HG03558 (cell line): ENCODE data around the gene ERICH2.

Experiments
- ATAC-seq: cut with Tn5 transposase; IDR thresholded peaks from one replicate; pipeline ENCODE4 v1.9.1; 2021; ENCODE audit warnings: moderate number of reproducible peaks; ENCODE audit not compliant: unreplicated experiment; ENCODE audit errors: extremely low read depth

The ERICH2 gene

DNA sequence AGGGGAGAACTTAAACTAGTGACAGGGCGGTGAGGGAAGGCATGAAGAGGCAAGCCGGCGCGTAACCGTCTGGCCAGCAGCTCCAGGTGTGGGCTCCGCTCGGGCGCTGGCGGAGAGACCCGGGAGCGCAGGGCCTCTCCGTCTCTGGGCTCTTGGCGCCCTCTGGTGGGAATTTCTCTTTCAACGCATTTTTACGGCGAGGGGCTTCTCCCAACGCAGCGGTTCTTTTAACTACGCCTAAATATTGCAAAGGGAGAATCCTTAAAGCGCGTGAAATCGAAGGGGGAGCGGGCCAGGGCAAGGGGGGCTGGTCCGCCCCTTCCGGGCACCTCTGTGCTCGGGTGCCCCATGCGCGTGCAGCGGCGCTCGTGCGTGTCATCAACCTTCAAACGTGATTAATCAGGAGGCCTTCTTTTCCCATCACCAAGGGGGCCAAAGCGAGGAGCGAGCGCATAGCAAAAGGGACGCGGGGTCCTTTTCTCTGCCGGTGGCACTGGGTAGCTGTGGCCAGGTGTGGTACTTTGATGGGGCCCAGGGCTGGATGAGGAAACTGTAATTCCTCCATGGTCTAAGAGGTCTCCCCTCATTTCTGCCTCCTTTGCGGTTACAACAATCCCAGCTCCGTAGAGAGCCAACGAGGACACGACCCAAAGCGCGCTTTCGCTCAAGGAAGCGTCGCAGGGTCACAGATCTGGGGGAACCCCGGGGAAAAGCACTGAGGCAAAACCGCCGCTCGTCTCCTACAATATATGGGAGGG is 45.7 kb downstream of the ERICH2 start:
- ATAC-seq, result no peak

DNA sequence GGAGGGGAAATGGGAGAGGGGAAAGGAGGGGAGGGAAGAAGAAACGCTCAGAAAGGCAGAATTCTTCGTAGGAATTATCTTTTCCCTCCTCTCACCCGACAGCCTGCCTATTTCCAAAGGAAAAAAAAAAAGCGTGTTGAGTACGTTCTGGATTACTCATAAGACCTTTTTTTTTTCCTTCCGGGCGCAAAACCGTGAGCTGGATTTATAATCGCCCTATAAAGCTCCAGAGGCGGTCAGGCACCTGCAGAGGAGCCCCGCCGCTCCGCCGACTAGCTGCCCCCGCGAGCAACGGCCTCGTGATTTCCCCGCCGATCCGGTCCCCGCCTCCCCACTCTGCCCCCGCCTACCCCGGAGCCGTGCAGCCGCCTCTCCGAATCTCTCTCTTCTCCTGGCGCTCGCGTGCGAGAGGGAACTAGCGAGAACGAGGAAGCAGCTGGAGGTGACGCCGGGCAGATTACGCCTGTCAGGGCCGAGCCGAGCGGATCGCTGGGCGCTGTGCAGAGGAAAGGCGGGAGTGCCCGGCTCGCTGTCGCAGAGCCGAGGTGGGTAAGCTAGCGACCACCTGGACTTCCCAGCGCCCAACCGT is 46.4 kb downstream of the ERICH2 start, which contains the start of gene GAD1:
Gene GAD1, plus strand, starts transcription at position 384 of the 589 bp plus-strand sequence. CDS start 1,705 bp downstream, outside the sequence.
- no peak for ATAC-seq

DNA sequence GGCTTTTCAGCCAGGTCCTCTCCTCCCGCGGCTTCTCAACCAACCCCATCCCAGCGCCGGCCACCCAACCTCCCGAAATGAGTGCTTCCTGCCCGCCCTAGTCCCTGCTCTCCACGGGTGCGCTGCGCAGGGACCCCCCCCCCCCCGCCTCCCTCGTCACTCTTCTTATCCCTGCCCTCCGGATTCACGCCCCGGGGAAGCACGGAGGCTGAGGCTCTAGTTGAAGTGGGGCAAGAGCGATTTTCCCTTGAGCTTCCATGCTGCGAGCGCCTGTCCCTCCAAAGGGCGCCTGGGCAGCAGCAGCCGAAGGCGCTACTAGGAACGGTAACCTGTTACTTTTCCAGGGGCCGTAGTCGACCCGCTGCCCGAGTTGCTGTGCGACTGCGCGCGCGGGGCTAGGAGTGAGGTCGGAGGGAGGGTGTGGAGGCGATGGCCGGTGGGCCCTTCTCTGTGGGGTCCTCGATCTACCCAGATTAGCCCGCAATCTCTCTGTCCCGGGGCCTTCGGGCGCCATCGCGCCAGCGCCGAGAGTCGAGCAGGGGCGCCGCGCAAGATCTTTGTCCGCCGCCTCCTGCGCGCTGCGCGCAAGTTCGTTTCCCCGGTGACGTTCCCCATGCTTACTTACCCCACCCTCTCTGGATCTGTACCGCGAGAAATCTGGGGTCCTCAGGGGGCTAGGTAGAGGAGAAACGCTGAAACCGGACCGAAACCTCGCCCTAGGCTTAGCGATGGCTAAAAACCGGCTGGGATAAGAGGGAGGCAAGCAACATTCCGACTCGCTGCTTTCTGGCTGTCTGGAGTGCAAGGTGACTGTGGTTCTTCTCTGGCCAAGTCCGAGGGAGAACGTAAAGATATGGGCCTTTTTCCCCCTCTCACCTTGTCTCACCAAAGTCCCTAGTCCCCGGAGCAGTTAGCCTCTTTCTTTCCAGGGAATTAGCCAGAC is 47.2 kb downstream of the ERICH2 start:
- no peak for ATAC-seq

DNA sequence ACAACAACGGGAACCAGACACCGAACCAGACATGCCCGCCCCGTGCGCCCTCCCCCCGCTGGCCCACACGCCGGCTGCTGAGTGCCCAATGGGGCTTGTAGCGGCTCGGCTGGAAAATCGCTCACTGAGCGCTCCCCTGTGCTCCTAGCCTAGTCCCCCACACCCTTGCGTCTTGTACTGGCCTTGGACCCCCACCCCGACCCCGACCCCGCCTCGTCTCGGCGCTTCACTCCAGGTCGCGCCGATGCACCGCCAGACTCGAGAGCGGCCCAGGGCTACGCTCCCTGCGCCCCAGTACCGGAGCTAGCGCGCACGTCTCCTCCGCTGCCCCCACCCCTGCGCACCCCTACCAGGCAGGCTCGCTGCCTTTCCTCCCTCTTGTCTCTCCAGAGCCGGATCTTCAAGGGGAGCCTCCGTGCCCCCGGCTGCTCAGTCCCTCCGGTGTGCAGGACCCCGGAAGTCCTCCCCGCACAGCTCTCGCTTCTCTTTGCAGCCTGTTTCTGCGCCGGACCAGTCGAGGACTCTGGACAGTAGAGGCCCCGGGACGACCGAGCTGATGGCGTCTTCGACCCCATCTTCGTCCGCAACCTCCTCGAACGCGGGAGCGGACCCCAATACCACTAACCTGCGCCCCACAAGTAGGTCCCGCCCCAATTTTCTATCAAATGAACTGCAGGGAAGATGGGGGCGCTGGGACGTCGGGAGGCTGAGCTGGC is 48.0 kb downstream of the ERICH2 start:
- no peak for ATAC-seq

DNA sequence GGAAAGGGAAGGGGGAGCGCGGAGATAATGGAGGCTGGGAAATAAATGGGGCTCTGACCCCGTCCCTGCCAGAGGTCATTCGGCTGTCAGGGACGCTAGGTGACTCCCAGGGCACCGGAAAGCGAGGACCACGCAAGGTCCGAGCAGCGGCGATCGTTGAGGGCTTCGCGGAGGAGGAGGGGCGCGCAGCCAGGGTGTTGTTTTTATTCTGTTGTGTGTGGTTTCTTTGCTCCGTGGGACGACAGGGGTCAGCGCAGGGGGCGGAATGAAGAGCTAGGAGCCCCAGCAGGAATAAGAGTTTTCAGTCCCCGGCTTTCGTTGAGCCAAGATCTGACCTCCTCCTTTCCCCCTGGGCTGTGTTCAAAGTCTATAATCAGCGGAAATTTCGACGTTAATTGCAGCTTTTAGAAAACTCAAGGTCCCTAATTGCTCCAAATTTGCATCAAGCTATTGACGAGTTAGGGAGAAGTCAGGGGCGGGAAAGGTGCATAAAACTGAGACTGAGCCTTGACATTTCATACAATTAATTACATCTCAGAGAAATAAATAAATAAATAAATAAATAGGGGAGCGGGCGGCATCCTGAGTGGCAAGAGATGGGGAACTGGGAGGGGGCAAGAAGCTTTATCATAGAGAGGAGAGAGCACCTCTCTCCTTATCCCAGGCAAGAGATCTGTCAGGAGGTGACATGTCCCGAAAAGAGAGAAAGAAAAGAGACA is 48.7 kb downstream of the ERICH2 start:
- ATAC-seq, result no peak

DNA sequence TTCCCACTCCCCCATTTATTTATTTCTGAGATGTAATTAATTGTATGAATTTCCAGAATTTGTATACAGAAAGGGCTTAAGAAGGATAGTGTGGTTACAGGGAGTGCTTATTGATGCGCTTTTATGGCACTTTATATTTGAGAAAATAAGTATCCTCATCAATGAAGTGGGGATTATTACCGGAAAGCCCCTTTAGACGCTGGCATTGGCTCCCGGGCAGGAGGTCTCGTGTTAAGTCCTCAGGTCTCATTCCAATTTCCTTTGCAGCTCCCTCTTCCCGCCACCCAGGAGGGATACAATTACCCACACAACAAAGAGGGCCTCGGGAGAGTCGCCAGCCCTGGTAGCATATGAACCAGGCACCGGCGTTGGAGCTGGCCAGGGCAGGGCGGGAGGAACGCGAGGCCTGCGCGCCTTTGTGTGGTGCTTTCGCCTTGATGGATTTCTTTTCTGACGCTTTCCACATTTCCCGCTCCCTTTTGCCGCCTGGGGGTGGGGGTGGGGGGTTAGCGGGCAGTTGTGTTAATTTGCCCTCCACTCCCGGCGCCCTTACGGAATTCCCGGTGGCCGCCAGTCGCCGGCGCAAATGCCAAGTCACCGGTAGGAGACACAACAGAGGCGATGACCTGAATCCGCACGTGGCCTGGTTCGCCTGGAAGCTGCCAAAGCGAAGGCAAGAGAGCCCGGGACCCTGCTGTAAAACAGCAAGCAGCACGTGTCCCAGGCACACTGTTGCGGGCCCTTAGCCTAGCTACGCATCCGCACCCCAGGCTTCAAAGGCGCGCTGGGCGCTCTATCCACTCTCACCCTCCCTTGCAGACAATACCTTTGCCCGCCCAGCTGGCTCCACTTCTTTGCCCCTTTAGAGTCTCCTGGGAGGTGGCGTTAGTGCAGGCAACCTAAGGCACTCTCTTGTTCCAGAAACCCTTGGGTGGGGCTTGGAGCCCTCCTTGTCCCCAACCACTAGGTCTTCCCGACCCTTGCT is 49.8 kb downstream of the ERICH2 start:
- ATAC-seq, result no peak

DNA sequence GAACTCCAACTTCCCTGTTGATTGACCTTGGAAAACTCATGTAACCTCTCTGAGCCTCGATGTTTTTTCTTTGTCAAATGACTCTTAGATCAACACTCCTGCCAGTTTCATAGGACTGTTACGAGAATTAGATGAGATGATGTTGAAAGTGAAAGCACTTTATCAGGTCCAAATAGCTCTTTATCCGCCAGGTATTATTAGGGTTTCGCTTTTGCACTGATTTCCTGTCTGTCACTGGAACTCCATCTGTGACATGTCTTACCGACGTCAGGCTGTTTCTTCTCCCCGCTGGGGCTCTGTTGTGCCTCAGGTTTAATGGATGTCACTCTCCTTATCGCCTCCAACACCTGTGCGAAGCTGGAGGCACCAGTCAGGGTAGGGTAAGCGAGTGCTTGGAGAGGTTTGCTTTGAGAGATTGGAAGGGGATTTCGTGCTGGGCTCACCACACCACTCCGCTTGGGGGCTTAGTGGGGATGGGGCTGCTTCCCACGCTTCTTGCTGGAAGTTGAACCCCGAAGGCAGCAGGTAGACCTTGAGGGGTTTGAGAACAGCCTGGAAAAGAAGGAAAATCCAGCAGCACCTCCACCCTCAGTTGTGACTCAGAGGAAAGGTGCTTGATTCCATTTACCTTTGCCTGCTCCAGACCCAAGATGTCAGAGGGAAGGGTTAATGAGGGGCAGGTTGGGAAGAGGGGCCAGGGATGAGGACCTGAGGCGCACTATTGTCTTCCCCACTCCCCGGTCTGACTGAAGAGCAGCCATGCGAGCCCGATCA is 50.8 kb downstream of the ERICH2 start:
- no peak for ATAC-seq

DNA sequence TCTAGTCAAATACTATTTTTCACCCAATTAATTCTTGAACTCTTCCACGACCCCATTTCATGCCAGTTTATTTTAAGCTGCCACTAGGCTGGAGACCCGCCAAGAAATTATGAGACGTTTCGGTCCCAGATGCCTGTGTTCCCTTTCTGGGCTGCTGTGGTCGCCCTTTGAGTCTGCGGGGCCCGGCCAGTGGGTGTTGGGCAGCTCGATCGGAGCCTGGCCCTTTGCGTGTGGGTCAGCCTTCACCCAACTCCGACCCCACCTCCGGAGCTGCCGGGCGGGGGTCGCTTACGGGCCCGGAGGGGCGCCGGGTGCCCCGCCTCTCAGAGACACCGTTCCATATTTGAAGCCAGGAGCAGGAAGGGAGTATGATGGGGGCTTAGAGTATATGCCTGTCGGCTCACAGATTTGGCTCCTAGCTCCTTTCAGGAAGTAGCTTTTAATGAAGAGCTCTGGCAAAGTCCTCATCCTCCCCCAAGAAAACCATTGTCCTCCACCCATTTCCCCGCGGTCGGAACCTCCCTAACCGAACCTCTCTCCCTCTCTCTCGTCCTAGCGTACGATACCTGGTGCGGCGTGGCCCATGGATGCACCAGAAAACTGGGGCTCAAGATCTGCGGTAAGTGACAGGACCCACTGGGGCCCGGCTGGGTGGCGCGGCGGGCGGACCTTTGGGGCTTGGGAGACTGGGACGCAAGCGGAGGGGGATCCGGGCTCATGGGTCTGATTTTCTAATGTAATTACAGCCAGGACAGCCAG is 51.5 kb downstream of the ERICH2 start:
- no peak for ATAC-seq

DNA sequence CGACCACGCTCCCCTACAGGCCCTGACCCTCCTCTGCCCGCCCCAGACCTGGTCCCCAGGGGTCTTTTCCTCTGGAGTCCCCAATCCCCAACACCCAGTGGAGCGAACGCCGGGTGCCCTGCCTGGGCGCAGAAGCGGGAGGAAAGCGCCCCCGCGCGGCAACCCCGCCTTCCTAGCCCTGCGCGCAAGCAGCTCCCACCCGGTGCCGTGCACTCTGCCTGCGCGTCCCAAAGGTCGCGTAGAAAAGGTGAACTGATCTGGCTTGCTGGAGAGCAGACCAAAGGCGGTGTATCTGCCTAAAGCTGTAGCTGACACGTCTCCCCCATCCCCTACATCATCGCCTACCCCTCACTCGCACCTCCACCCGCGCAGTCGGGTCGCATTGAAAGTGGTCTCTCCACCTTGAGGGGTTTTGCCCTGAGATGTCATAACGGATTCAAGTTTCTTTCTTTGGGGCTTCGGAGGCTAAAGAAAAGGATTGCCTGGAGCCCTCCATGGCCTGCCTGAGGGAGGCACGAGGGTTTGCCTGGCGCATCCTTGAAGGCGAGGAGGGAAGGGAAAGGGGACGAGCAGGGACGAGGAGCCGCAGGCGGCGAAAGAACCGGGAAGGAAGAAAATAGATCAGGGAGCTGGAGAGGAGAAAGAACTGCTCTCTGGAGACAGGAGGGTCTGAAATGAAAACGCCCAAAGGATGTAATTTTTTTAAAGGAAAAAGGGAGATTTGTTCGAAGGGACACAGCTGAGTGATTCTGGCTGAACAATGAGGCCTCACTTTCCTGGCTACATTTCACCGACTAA is 52.3 kb downstream of the ERICH2 start:
- ATAC-seq, result no peak

DNA sequence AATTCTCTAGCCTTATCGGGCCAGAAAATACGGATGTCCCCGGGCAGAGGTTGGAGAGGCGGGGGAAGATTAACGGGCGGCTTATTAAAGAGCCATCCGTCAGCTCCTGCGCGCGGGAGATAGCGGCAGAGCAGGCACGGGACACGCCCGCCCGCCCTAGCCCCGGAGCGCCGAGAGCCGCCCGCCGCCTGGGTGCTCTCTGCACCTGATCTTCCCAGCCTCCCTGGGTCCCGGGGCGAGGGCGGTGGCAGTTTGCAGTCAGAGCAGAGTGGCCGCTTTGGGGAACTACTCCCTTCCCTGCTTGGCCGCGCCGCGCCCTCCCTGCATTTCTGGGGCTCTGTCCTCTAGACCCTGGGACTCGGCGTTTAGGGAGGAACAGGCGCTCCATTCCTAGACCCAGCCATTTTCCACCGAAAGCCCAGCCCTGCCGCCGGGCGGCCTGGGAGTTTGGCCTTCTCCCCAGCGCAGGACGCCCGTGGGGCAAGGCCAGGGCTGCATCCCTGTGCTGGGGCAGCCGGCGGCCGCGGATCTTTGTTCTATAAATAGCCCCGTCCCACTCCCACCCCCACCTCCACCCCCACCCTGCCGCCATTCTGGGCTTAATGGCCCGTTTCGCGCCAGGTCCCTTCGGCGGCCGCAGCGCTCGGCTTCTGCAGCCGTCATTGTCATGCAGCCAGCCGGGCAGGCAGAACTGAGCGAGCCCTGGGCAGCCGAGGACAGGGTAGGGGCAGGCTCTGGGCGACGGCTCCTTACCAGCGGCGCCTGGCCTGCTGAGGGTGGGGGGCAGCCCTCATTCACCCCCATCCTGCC is 53.1 kb downstream of the ERICH2 start:
- ATAC-seq, result no peak

DNA sequence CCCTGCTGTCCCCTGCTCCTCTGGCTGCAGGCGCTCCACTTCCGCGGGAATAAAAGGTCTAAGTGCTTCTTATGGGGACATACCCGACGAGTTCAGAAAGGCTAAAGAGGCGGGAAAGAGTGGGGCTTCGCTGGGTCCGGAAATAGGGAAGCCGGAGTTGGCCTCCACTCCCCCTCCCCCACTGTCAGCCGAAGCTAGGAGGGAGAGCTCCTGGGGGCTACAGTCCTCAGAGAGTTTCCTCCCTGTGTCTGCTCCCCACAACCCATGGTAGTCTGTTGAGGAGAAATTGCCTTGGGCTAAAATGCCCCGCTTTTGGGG is 53.7 kb downstream of the ERICH2 start:
- no peak for ATAC-seq

DNA sequence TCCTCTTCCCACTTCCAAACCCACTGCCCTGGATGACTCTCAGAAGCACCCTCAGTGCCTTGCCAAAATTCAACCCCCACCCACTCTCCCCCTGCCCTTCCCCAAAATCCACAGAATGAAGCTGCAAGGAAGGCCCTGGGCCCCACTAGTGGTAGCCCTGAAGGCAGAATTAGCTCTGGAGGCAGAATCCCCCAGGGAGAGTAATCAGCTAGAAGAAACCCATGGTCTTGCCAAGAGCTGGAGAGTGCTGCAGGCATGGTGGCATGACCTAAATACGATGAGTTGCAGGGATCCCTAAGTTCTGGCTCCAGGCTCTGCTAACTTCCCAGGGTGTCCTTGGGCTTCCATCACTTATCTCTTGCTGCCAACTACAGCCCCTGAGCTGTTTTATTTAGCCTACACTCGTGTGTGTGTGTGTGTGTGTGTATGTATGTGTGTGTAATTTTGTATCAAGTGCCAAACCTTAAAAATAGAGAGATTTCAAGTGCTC is 54.4 kb downstream of the ERICH2 start:
- no peak for ATAC-seq

DNA sequence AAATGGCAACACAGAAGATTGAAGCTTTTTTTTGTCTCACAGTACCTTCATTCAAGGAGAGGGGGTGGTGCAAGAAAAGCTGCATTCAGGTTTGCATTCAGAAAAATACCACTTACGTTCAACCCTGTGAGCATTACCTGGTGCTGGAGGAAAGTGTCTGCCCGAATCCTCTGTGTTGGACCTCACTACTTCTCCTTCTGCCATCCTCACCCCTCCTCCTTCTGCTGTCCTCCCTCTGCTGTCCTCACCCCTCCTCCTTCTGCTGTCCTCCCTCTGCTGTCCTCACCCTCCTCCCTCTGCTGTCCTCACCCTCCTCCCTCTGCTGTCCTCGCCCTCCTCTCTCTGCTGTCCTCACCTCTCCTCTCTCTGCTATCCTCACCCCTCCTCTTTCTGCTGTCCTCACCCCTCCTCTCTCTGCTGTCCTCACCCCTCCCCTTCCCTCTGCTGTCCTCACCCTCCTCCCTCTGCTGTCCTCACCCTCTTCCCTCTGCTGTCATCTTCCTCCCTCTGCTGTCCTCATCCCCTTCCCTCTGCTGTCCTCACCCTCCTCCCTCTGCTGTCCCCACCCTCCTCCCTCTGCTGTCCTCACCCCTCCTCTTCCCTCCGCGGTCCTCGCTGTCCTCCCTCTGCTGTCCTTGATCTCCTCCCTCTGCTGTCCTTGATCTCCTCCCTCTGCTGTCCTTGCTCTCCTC is 57.8 kb downstream of the ERICH2 start:
- ATAC-seq, result no peak

DNA sequence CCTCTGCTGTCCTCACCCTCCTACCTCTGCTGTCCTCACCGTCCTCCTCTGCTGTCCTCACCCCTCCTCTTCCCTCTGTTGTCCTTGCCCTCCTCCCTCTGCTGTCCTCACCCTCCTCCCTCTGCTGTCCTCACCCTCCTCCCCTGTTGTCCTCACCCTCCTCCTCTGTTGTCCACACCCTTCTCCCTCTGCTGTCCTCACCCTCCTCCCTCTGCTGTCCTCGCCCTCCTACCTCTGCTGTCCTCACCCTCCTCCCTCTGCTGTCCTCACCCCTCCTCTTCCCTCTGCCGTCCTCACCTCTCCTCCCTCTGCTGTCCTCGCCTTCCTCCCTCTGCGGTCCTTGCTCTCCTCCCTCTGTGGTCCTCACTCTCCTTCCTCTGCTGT is 58.3 kb downstream of the ERICH2 start:
- no peak for ATAC-seq

DNA sequence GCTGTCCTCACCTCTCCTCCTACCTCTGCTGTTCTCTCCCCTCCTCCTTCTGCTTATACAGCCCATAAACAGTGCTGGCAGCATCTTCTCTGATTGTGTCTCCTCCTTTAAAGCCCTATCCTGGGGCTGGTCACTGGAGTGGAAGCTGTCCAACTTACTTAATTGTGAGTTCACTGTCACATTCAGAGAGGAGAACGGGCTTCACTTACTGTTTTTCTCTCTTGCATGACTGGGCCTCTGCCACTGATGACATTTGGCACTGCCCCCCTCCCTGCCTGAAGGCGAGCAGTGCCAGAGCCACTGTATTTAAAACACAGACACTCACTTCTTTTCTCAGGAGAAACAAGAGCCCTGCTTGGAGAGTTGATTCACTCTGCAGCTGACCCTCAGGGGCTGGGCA is 58.9 kb downstream of the ERICH2 start:
- no peak for ATAC-seq
